Retinal pigment epithelial cell (primary cell): ENCODE measurements around the gene CHID1.

Experiments
- DNase-seq: peaks from one replicate; pipeline ENCODE4 v3.0.0-alpha.2; 2010; ENCODE audit warnings: low read depth
- H3K4me3 ChIP-seq: 2 replicates; pipeline ENCODE4 v1.5.1; 2011; ENCODE audit warnings: mild to moderate bottlenecking, low read length, control low read depth, moderate library complexity
- TF ChIP-seq, protein P1 (sequence below): conservative IDR thresholded peaks from 2 replicates; pipeline ENCODE4 v1.5.1; 2011; ENCODE audit warnings: low read depth, low read length, control low read depth, inconsistent platforms

The CHID1 gene

DNA sequence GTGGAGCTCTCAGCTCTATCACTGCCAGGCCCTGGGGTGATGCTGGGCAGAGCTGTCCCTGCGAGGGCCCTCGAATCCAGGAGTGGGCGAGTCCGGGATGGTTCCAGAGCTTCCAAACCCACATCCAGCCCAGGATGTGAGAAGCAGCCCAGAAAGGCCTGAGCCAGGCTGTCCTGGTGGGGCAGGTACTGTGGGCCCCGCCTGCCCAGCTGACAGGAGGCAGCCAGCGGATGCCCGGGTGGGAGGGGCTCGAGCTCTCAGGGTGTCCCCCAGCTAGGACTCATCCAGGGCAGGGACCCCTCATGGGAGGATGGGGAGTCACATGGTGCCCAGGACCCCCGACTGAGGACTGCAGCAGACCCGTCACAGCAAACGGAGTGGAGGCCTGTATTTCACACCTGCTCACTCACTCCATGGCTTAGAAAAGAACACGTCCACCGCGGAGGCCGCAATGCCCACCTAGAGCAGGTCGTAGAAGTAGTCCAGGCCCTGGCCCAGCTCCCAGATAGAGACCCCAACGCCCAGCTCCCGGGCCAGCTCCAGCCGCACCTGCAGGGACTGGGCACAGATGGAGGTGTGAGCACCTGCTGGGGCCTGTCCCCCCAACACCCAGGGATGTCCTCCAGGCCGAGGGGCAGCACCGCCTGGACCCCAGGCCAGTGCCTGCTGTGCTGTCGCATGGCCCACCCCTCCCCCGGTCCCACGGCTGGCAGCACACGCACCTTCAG, 41.0 kb downstream of the CHID1 start:
- DNase-seq: no peak
- H3K4me3 ChIP-seq: no peak overlapping the region
- TF ChIP-seq, protein P1, sequence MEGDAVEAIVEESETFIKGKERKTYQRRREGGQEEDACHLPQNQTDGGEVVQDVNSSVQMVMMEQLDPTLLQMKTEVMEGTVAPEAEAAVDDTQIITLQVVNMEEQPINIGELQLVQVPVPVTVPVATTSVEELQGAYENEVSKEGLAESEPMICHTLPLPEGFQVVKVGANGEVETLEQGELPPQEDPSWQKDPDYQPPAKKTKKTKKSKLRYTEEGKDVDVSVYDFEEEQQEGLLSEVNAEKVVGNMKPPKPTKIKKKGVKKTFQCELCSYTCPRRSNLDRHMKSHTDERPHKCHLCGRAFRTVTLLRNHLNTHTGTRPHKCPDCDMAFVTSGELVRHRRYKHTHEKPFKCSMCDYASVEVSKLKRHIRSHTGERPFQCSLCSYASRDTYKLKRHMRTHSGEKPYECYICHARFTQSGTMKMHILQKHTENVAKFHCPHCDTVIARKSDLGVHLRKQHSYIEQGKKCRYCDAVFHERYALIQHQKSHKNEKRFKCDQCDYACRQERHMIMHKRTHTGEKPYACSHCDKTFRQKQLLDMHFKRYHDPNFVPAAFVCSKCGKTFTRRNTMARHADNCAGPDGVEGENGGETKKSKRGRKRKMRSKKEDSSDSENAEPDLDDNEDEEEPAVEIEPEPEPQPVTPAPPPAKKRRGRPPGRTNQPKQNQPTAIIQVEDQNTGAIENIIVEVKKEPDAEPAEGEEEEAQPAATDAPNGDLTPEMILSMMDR: no peak

DNA sequence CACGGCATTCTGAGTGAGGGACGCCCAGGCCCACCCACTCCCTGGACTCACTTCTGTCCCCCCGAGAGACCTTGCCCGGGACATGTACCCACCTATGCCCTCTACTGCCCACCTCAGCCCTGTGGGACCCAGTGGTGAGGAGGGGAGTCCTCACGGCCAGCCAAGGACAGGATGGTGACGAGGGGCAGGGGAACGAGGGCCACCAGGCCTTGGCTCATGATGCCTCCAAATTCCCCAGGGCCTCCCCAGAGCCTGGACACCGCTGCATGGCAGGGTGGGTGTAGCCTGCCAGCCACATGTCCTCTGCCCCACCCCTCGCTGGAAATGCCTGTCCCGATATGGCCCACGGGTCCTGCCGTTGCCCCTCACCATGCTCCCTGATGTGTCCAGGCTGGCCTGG, 41.8 kb downstream of the CHID1 start:
- no peak overlapping the region for H3K4me3 ChIP-seq
- DNase-seq: no peak
- TF ChIP-seq, protein P1: no peak

DNA sequence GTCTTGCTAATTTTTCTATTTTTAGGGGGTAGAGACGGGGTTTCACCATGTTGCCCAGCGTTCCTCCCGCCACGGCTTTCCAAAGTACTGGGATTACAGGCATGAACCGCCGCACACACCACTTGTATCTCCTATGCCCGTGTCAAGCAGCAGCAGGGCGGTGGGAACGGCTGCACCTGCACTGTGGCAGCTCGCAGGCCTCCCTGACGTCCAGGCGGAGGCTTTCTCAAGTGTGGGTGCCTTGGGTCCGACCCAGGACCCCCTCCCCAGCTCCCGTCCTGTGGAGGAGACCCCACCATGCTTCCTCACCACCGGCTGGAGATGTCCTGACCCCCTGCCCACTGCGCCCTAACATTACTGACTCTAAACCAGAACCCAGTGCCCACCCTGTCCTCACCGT, 42.2 kb downstream of the CHID1 start:
- H3K4me3 ChIP-seq: no peak overlapping the region
- no peak for DNase-seq
- TF ChIP-seq, protein P1: no peak

DNA sequence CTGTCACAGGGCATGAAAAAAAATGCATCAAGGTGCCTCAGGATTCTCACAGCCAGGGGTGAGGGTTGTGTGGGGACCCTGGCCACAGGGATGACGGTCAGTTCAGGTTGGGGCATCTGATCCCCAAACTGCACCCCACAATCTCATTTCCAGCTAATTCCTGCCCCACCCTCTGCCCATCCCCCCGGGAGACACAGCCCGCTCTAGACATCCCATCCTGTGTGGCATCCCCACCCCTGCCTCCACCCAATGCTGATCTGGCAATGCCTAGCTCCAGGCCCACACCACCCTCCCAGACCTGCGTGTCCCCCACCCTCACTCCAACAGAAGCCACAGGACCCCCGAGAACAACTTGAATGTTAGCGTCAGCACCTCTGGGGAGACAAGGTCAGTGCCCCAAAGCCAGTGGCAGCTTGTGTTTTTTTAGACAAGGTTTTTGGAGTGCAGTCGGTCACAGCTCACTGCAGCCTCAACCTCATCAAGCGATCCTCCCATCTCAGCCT, 42.7 kb downstream of the CHID1 start:
- no peak for DNase-seq
- TF ChIP-seq, protein P1: no peak
- no peak overlapping the region for H3K4me3 ChIP-seq

DNA sequence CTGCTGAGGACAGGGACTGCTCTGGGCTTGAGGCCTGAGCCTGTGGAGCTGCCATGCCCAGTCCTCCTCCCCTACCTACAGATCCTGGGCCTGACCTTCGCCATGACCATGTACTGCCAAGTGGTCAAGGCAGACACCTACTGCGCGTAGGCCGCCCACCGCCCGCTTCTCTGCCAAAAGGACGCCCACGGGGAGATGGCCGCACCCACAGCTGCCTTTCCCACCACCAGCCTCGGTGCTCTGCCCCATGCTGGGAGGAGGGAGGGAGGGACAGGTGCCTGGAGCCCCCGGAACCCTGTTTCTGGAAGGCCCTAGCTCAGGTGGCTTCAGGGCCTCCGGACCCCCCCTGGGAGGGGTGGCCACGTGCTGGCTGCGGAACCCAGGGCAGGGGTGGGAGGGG, 44.1 kb downstream of the CHID1 start:
- TF ChIP-seq, protein P1: no peak
- H3K4me3 ChIP-seq: no peak overlapping the region
- DNase-seq: no peak

DNA sequence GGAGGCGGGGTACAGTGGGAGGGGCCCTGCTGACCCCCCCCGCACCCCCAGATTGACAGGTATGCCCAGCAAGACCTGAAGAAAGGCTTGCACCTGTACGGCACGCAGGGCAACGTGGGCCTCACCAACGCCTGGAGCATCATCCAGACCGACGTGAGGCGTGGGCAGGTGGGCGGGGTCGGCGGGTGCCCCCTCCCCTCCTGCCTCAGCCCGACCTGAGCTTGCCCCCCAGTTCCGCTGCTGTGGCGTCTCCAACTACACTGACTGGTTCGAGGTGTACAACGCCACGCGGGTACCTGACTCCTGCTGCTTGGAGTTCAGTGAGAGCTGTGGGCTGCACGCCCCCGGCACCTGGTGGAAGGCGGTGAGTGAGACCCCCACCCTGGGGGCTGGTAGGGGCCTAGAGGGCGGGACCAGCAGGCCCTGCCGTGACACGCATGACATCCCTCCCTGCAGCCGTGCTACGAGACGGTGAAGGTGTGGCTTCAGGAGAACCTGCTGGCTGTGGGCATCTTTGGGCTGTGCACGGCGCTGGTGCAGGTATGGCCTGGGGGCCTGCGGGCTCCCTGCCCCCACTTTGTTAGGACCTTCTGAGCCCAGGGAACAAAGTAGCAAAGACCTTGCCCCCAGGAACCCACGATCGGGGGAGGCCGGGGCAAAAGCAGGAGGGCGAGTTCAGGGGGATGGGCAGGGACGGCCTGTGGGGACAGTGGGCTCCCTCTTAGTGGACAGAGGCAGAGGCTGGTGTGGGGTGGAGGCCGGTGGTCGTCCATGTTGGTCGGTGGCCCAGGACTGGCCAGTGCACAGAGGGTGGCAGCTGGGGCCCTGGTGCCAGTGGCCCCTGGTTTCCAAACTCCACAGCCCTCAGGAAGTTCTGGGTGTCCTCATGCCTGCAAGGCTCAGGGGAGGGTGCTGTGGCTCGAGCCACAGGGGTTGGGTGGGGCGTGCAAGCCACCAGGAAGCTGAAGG, 44.9 kb downstream of the CHID1 start:
- no peak overlapping the region for H3K4me3 ChIP-seq

More for the DNA sequence above, 44.9 kb downstream of the CHID1 start:
- TF ChIP-seq, protein P1: no peak
- DNase-seq: no peak
